ENCODE data around the gene WASHC3.

- TF ChIP-seq CTCF (IDR thresholded peaks at IDR 0.05) (no peak), POLR2A (IDR thresholded peaks at IDR 0.05) (no peak), POLR2AphosphoS5 (IDR thresholded peaks at IDR 0.05) (no peak)
Observed at GRCh38 chr12:102107970-102108369, 46.2 kb upstream of the WASHC3 start.

Measured in breast epithelium (tissue), 3 donors.